Non-pigmented ciliary epithelial cell (primary cell): ENCODE data around the gene KBTBD6.
"Not testable (repeated sequence)": the region's sequence is repeated elsewhere in the genome, so short reads cannot be mapped to it uniquely, and the experiment has no call there.

ENCODE experiments used
- DNase-seq: peaks from one replicate; pipeline ENCODE4 v3.0.0-alpha.2; 2010; ENCODE audit warnings: low read depth

The KBTBD6 gene

DNA sequence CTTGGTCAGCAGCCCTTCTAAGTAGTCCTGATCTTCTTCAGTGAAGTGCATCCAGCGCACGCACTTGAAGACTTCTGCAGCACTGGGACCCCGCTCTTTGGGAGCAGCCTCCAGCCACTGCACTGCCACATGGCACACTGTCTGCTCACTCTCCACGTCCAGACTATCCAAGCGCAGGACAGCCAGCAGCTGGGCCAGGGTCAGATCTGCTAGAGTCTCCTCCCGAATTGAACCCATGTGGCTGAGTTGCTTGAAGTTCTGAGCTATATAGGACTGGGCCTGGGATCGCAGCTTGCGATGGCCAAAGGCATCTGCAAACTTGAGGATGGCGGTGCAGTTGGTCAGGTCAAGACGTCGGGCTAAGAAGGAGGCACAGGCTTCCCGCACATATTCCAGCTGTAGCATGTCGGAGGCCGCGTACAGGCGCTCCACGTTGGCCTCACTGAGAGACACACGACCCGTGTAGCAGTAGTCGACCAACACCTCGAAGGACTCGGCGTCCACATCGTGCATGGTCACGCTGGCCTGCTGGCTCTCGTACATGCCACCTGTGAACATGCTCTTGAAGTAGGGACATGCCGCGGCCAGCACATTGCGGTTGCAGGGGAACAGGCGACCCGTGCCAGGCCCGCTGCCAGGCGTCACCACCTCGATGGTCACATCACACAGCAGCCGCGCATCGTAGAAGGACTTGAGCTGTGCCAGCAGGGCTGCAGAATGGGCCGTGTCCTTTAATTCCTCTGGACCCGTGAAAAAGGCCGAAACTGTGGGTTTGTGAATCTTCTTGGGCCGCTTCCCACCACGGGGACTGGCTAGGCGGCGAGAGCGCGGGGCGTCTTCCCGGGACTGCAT lies 716 bp downstream of the KBTBD6 start:
- not testable (repeated sequence) for DNase-seq

DNA sequence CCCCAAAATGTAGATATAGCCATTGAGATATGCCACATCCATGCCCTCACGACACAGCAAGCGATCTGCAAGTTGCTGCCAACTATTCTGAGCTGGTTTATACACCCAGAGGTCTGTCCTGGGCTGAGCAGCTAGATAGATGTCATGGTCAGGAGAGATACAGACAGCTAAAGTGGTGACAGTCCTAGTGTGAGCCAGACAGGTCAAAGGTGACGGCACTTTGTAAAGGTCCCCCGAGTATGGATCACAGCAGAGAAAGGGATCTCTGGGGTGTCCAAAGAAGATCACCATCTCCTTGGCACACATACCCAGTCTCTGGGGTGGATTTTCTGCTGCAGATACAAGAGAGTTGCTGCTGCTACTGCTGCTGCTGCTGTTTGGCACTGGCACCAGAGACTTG lies 1.4 kb downstream of the KBTBD6 start:
- not testable (repeated sequence) for DNase-seq

GRCh38 chr13:41130356-41130755 lies 2.2 kb downstream of the KBTBD6 start:
- DNase-seq: no peak

DNA sequence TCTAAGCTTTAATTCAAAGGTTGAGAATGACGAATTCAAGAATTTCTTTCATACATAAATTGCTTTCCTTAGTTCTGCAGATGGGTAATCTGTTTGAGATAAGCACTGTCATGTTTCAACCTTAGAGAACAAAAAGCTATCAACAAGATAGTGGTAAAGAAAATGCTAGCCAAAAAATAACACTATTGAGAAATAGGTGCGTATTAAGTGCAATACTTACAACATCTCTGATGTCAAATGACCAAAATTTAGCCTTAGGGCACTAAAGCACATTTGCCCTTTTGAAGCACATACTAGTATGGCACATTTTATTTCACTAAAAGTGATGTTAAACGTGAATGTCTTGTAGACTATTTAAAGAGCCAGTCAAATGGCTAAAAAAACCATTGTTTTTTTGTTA lies 4.9 kb downstream of the KBTBD6 start:
- no peak for DNase-seq

DNA sequence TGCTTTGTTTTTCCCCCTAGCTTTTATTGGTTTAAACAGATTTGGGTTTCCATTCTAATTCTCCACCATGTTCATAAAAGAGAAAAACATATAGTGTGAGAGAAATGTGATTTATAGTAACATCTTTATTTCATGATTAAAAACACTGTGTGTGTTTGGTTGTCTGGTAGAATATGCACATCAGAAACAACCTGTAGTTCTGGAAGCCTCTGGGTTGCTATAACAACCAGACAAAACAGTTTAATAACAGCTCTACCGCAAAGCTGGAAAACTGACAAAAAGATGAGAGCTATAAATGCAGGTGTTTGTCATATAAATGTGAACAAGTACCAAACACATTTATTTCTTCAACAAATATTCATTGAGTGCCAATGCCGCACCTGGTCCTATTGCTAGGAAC lies 9.8 kb downstream of the KBTBD6 start:
- DNase-seq: no peak

GRCh38 chr13:41117869-41118268 lies 14.7 kb downstream of the KBTBD6 start:
- DNase-seq: no peak

GRCh38 chr13:41111454-41111853 lies 21.1 kb downstream of the KBTBD6 start:
- DNase-seq: no peak

DNA sequence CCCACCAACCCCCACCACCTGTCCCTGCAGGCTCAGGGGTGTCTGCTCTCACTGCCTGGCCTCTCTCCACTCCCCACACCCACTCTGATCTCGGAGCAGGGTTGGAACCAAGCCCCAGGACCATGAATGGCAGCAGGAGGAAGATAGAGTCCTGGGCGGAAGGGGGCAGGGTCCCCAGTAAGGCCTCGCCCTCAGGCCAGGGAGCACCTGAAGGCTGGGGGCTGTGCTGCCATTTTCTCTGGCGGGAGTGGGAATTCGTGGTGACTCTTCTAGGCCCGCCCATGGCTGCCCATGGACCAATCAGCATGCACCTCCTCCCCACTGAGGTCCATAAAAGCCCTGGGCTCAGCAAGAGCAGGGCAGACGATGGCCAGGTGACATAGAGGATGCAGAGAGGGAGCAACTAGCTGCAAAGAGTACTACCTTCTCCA lies 25.0 kb downstream of the KBTBD6 start:
- no peak for DNase-seq

DNA sequence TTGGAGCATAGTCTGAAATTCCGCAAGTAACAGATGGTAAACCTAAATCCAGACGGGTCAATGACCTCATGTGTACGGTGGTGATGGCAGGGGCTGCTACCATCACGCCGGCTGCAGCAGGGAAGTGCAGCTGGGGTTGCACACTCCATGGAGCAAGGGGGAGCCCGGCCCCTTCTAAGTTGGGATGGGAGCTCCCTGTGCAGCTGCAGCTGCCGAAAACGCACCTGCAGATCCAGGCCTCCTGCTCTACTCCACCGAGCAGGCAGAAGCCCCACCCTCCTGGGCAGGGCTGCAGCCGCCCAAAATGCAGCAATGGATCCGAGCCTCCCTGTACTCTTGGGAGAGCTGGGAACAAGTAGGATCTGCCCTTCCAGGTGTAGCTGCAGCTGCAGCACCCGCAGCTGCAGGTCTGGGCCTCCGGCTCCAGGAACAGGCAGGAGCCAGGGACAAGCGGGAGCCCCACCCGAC lies 25.5 kb downstream of the KBTBD6 start:
- no peak for DNase-seq

DNA sequence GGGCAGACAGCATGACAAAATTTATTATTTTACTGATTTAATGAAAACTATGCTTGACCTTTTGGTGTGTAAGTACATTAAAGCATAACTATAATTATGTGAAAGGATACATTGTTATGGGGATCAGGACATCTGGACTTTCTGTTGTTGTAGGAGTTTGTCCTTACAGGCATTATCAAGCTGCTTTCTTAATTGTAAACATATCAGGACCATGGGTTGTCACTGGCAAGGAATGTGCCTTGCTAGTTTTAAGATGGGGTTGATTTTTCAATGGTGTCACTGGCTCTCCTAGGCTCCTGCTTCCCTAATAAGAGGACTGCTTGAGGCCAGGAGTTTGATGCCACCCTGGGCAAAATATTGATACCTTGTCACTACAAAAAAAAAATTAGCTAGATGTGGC lies 32.6 kb downstream of the KBTBD6 start:
- no peak for DNase-seq

GRCh38 chr13:41098761-41099160 lies 33.8 kb downstream of the KBTBD6 start:
- no peak for DNase-seq

DNA sequence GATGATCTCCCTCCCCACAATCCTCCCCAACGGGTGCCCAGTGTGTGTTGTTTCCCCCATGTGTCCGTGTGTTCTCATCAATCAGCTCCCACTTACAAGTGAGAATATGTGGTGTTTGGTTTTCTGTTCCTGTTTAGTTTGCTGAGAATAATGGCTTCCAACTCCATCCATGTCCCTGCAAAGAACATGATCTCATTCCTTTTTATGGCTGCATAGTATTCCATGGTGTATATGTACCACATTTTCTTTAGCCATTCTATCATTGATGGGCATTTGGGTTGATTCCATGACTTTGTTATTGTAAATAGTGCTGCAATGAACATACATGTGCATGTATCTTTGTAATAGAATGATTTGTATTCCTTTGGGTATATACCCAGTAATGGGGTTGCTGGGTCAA lies 36.9 kb downstream of the KBTBD6 start:
- not testable (repeated sequence) for DNase-seq

- no peak for DNase-seq
These were observed 46.5 kb downstream of the KBTBD6 start for GRCh38 chr13:41085961-41086585.

DNA sequence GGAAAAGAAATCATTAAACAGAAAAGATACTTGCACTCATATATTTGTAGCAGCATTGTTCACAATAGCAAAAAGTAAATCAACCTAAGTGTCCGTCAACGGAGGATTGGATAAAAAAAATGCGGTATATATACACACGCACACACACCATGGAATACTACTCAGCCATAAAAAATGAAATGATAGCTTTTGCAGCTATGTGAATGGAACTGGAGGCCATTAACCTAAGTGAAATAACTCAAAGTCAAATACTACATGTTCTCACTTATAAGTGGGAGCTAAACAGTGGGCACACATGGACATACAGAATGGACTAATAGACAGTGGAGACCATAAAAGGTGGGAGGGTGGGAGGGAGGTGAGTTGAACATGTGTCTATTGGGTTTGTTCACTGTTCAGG lies 52.9 kb downstream of the KBTBD6 start:
- no peak for DNase-seq
